Measurements from ENCODE around the gene RHOA.
"Not testable (repeated sequence)": the region's sequence is repeated elsewhere in the genome, so short reads cannot be mapped to it uniquely, and the experiment has no call there.

RHOA gene

GRCh38 chr3:49403891-49404290 is 7.9 kb downstream of the RHOA start:
- H3K4me3 ChIP-seq (ENCODE audit: low read depth, low read length), result no peak overlapping the region

DNA sequence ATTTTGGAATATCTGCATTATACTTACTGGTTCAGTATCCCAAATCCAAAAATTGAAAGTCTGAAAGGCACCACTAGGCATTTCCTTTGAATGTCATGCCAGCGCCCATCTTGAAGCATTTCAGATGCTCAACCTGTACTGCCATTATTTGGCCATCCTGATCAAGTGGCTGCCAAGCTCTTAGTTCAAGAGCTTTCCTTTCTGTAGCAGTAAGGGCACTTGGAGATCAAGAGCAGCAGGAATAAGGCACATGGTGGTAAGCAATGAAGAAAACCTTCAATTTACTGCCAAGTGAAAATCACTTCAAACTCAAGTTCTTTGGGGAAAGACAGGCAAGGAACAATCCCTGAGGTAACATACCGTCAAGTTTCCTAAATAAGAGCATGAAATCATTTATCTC is 10.0 kb downstream of the RHOA start:
- no peak for DNase-seq (ENCODE audit: low read depth)
- no peak for TF ChIP-seq CTCF (IDR thresholded peaks at IDR 0.05; ENCODE audit: low read depth, low read length, missing control alignments)
- H3K4me3 ChIP-seq (ENCODE audit: low read depth, low read length), result no peak overlapping the region

More at GRCh38 chr3:49403891-49404290, 7.9 kb downstream of the RHOA start:
- no peak for DNase-seq (ENCODE audit: low read depth)
- TF ChIP-seq CTCF (IDR thresholded peaks at IDR 0.05; ENCODE audit: low read depth, low read length, missing control alignments), result no peak

DNA sequence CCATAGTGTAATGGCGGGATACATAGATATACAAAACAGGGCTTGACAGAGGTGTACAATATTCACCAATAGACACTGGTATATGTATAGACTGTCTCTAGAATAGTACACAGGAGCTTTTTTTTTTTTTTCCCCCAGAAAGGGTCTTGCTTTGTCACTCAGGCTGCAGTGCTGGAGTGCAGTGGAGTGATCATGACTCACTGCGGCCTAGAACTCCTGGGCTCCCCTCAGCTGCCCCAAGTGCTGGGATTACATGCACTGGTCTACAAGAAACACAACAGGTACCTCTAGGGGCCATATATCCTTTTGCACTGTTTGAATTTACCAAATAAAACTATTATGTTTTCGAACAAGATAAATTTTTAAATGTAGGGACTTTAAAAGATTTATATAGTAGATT is 12.3 kb downstream of the RHOA start:
- no peak for TF ChIP-seq CTCF (IDR thresholded peaks at IDR 0.05; ENCODE audit: low read depth, low read length, missing control alignments)
- DNase-seq (ENCODE audit: low read depth), result no peak

GRCh38 chr3:49397470-49397869 is 14.3 kb downstream of the RHOA start:
- no peak overlapping the region for H3K4me3 ChIP-seq (ENCODE audit: low read depth, low read length)
- DNase-seq (ENCODE audit: low read depth), result no peak
- no peak for TF ChIP-seq CTCF (IDR thresholded peaks at IDR 0.05; ENCODE audit: low read depth, low read length, missing control alignments)

More for the DNA sequence above, 12.3 kb downstream of the RHOA start:
- H3K4me3 ChIP-seq (ENCODE audit: low read depth, low read length), result no peak overlapping the region

DNA sequence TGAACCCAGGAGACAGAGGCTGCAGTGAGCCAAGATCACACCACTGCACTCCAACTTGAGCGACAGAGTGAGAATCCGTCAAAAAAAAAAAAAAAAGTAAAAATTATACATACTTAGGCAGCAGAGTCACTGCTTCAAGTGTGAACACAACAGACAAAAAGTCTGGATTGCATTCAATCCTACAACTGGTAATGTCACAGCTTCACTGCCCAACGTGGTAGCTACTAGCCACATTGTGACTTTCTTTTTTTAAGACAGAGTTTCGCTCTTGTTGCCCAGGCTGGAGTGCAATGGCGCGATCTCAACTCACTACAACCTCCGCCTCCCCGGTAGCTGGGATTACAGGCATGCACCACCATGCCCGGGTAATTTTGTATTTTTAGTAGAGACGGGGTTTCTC is 20.5 kb downstream of the RHOA start:
- not testable (repeated sequence) for DNase-seq (ENCODE audit: low read depth); H3K4me3 ChIP-seq (ENCODE audit: low read depth, low read length)

DNA sequence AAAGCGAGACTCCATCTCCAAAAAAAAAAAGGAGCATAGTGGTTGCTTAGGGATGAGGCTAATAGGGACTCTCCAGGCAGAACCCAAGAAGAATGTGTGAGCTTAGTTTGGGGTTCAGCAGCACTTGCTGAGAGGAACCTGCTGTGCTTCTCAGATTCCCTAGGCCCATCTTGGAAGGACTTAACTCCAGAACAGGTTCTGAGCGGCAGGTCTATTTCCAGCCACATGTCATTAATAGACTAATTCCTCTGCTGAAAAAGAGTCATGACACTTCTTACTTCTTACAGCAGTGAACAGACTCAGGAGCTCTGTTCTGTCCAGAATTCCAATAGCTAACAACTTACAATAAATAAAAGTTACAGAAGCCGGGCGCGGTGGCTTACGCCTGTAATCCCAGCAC is 22.5 kb downstream of the RHOA start:
- TF ChIP-seq CTCF (IDR thresholded peaks at IDR 0.05; ENCODE audit: low read depth, low read length, missing control alignments), result no peak
- DNase-seq (ENCODE audit: low read depth), result no peak
- H3K4me3 ChIP-seq (ENCODE audit: low read depth, low read length), result no peak overlapping the region

DNA sequence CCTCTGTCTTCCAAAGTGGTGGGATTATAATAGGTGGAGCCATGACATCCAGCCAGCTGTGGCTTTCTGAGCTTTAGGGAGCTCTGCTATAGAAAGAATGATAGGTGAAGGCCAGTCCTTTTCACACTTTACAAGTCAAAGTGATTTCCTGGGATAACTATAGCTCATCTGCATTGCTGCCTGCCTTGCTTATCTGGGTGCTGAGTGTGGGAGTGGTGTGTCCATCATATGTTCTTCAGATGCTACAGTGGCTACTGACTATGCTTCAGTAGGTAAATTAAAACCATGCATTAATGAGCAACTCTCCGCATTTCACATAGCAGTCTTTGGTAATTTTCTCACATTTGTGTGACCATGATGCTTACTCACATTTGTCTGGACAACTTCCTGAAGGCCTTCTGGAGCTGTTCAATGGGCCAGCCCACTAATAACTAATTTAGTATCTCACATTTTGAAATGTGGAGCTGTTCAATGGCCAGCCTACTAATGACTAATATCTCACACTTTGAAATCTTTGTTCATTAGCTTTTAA is 23.4 kb downstream of the RHOA start:
- no peak for TF ChIP-seq CTCF (IDR thresholded peaks at IDR 0.05; ENCODE audit: low read depth, low read length, missing control alignments)
- H3K4me3 ChIP-seq (ENCODE audit: low read depth, low read length), result no peak overlapping the region
- DNase-seq (ENCODE audit: low read depth), result no peak

All from GM12864 (cell line).